ENCODE data around the gene POLR2L. TPM values are rescaled to one million over a fixed set of nuclear protein-coding genes. Genes with fewer than 3 reads are reported as not detected.

The POLR2L gene
- total RNA-seq, 6 experiments from 2014 or later: 439 to 504 (median 478) TPM

- H3K4me3 Mint-ChIP-seq: no peak overlapping the region
- no peaks in the 10 kb centered on the region for H3K36me3 Mint-ChIP-seq (ENCODE audit: low read depth)
- H3K27me3 Mint-ChIP-seq (ENCODE audit: insufficient read depth): peaks cover 4% of the 10 kb centered on the region
- DNase-seq: no peak
- H3K27ac Mint-ChIP-seq: no peak overlapping the region
- TF ChIP-seq CTCF (IDR thresholded peaks at IDR 0.05): no peak
- H3K9me3 Mint-ChIP-seq: no peaks in the 10 kb centered on the region
- H3K4me1 Mint-ChIP-seq (ENCODE audit: low read depth): no peaks in the 10 kb centered on the region
These were observed 11.5 kb upstream of the POLR2L start for GRCh38 chr11:853682-854448.

GRCh38 chr11:852762-853161 is 10.4 kb upstream of the POLR2L start:
- Mint-ChIP-seq H3K27me3 (ENCODE audit: insufficient read depth) (peaks cover 2% of the 10 kb centered on the region; the same call in 1 of the 2 replicates), H3K9me3 (no peaks in the 10 kb centered on the region), H3K27ac (no peak overlapping the region), H3K36me3 (ENCODE audit: low read depth) (no peaks in the 10 kb centered on the region), H3K4me3 (no peak overlapping the region), H3K4me1 (ENCODE audit: low read depth) (no peaks in the 10 kb centered on the region)
- DNase-seq: no peak
- TF ChIP-seq CTCF (IDR thresholded peaks at IDR 0.05): no peak

GRCh38 chr11:850775-851763 is 8.7 kb upstream of the POLR2L start:
- no peaks in the 10 kb centered on the region for H3K36me3 Mint-ChIP-seq (ENCODE audit: low read depth)
- H3K4me3 Mint-ChIP-seq: no peak overlapping the region
- no peaks in the 10 kb centered on the region for H3K9me3 Mint-ChIP-seq
- no peak for DNase-seq
- TF ChIP-seq CTCF (IDR thresholded peaks at IDR 0.05): peak; percentile 15; the same call in 1 of the 2 replicates
- no peak overlapping the region; the same call in 1 of the 2 replicates for H3K27ac Mint-ChIP-seq
- peaks cover 12% of the 10 kb centered on the region for H3K4me1 Mint-ChIP-seq (ENCODE audit: low read depth)
- peaks cover 4% of the 10 kb centered on the region for H3K27me3 Mint-ChIP-seq (ENCODE audit: insufficient read depth)

GRCh38 chr11:849951-850774 is 7.8 kb upstream of the POLR2L start:
- Mint-ChIP-seq H3K9me3 (no peaks in the 10 kb centered on the region), H3K27me3 (ENCODE audit: insufficient read depth) (peaks cover 2% of the 10 kb centered on the region), H3K4me1 (ENCODE audit: low read depth) (peaks cover 19% of the 10 kb centered on the region), H3K4me3 (no peak overlapping the region), H3K27ac (no peak overlapping the region), H3K36me3 (ENCODE audit: low read depth) (no peaks in the 10 kb centered on the region)
- no peak for DNase-seq
- TF ChIP-seq CTCF (IDR thresholded peaks at IDR 0.05): no peak

Measured in HFFc6 (cell line).